Effector CD4-positive, alpha-beta T cell (primary cell): ENCODE data around the gene ZFHX2.
"Not testable (repeated sequence)": the region's sequence is repeated elsewhere in the genome, so short reads cannot be mapped to it uniquely, and the experiment has no call there.

Experiments used
- DNase-seq: peaks from one replicate; pipeline ENCODE4 v3.0.0-alpha.2; 2020

The ZFHX2 gene

GRCh38 chr14:23539248-23540140 is 12.1 kb downstream of the ZFHX2 start:
- DNase-seq: no peak

- no peak for DNase-seq
These were observed 12.8 kb downstream of the ZFHX2 start for GRCh38 chr14:23538785-23539184.

- no peak for DNase-seq
These were observed 13.4 kb downstream of the ZFHX2 start for GRCh38 chr14:23538050-23538718.

GRCh38 chr14:23537351-23538049 is 14.1 kb downstream of the ZFHX2 start:
- DNase-seq: no peak

GRCh38 chr14:23536906-23537305 is 14.7 kb downstream of the ZFHX2 start:
- DNase-seq: not testable (repeated sequence)

- DNase-seq: no peak
These were observed 15.1 kb downstream of the ZFHX2 start for GRCh38 chr14:23536494-23536893.

- no peak for DNase-seq
These were observed 15.6 kb downstream of the ZFHX2 start for GRCh38 chr14:23535943-23536342.

GRCh38 chr14:23533652-23534435 is 17.7 kb downstream of the ZFHX2 start:
- no peak for DNase-seq

GRCh38 chr14:23532658-23533057 is 18.9 kb downstream of the ZFHX2 start:
- no peak for DNase-seq

GRCh38 chr14:23531391-23531790 is 20.2 kb downstream of the ZFHX2 start:
- DNase-seq: no peak

- DNase-seq: no peak
These were observed 21.1 kb downstream of the ZFHX2 start for GRCh38 chr14:23530375-23531055.

- DNase-seq: no peak
These were observed 22.5 kb downstream of the ZFHX2 start for GRCh38 chr14:23529016-23529415.

- no peak for DNase-seq
These were observed 23.0 kb downstream of the ZFHX2 start for GRCh38 chr14:23528555-23528954.

- DNase-seq: no peak
These were observed 26.0 kb downstream of the ZFHX2 start for GRCh38 chr14:23525611-23526010.

- DNase-seq: no peak
These were observed 26.6 kb downstream of the ZFHX2 start for GRCh38 chr14:23524954-23525353.

- no peak for DNase-seq
These were observed 28.1 kb downstream of the ZFHX2 start for GRCh38 chr14:23523229-23524016.

- no peak for DNase-seq
These were observed 28.8 kb downstream of the ZFHX2 start for GRCh38 chr14:23522643-23523198.

GRCh38 chr14:23521785-23522640 is 29.6 kb downstream of the ZFHX2 start:
- DNase-seq: no peak

GRCh38 chr14:23520899-23521533 is 30.5 kb downstream of the ZFHX2 start:
- no peak for DNase-seq
